Stimulated activated naive B cell treated with anti-CD40 and anti-IgM and Interleukin-4, amounts not matched to agents 10 μg/mL and 1 μg/mL and 100 μg/mL, for 72 hours (primary cell): Measurements from ENCODE around the gene TMEM151A.

ENCODE experiments used
- ATAC-seq, 2 donors: fragments of 150-1000 bp; cut with Tn5 transposase; replicated peaks; 2 replicates each; pipeline ENCODE4 v1.10.0; 2021; ENCODE audit warnings: moderate library complexity in 1 of 2
- DNase-seq: peaks from one replicate; pipeline ENCODE4 v3.0.0; 2021
- H3K27ac Mint-ChIP-seq: one replicate; pipeline ENCODE4 v1.8.0; 2022; ENCODE audit warnings: mild to moderate bottlenecking, mixed read lengths
- H3K27me3 Mint-ChIP-seq, 2 donors: one replicate each; pipeline ENCODE4 v1.8.0; 2022; ENCODE audit warnings: mixed read lengths in 2 of 2
- H3K36me3 Mint-ChIP-seq, 2 donors: one replicate each; pipeline ENCODE4 v1.8.0; 2022; ENCODE audit warnings: mixed read lengths in 2 of 2, mild to moderate bottlenecking in 1 of 2
- H3K4me1 Mint-ChIP-seq, 2 donors: one replicate each; pipeline ENCODE4 v1.8.0; 2022; ENCODE audit warnings: mixed read lengths in 2 of 2, mild to moderate bottlenecking in 1 of 2
- H3K4me3 Mint-ChIP-seq, 2 donors: one replicate each; pipeline ENCODE4 v1.8.0; 2022; ENCODE audit warnings: mild to moderate bottlenecking in 2 of 2, mixed read lengths in 2 of 2, moderate library complexity in 1 of 2
- H3K9me3 Mint-ChIP-seq, 2 donors: one replicate each; pipeline ENCODE4 v1.8.0; 2022; ENCODE audit warnings: mixed read lengths in 2 of 2, mild to moderate bottlenecking in 1 of 2

TMEM151A gene

DNA sequence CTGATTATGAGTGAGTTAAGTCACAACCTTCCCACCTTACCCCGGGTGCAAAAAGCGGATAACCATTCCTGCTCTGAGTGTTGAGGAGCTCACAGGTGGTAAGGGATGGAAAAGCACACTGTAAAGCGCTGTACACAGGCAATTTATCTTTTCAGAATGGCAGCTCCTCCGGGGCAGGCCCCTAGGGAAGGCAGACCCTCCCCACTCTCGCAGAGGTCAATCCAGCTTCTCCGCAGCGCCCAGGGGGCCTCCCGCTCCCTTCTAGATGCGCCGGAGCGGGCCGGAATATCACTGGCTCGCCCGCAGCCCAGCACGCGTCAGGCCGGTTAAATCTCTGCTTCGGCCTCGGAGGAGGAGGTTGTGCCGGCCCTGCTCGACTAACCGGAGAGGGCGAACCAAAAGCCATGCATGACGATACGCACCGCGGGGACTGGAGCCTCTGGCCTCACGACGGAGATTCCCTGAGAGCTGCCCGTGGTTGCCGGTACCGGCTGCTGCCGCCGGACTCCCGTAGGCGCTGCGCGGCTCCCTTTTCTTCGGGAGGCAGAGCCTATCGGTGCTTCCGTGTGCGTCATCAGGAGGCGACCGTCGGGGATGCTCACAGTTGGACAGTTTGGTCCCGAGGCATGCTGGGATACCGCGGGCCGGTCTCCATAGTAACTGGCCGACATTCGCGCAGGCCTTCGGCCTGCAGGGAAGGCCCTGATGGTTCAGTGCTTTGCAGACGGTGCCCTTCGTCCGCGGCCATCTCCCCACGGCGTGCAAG lies 53.0 kb downstream of the TMEM151A start, which contains the start of gene BRMS1:
Gene BRMS1 (minus strand): TSS at position 555 of the 766 bp plus-strand sequence. CDS start 2,870 bp downstream, outside the sequence.
- H3K4me1 Mint-ChIP-seq = peaks cover 30 to 50% of the 10 kb centered on the region in 2 donors
- ATAC-seq = peak; percentile 82 to 85

DNA sequence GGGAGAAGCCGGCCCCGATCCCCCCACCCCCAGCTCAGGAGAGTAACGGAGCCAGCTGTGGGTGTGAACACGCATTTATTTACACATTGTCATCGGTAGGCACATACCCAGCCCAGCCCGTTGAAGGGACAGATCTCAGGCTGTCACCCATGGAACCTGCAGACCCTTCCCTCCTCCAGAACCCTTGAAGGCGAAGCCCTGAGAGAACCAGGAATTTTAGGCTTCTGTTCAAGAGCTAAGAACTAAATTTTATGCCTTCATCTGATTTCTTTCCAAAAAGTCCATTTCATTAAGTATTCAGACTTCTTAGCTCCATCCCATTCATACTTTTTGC lies 53.6 kb downstream of the TMEM151A start:
- ATAC-seq = peak; percentile 6 to 9
- Mint-ChIP-seq H3K27me3 (peaks cover 5 to 7% of the 10 kb centered on the region in 2 donors), H3K4me1 (peaks cover 30 to 50% of the 10 kb centered on the region in 2 donors)

More for the DNA sequence above, 53.0 kb downstream of the TMEM151A start, which contains the start of gene BRMS1:
- peaks cover 2 to 4% of the 10 kb centered on the region in 2 donors for H3K9me3 Mint-ChIP-seq
- peak within 1 kb of the TSS; percentile 94 to 97 for H3K4me3 Mint-ChIP-seq
- peaks cover 24 to 37% of the 10 kb centered on the region in 2 donors for H3K36me3 Mint-ChIP-seq
- DNase-seq = peak; percentile 89
- H3K27ac Mint-ChIP-seq = peak within 1 kb of the TSS; percentile 98
- peaks cover 5 to 7% of the 10 kb centered on the region in 2 donors for H3K27me3 Mint-ChIP-seq

More for the DNA sequence above, 53.6 kb downstream of the TMEM151A start:
- Mint-ChIP-seq H3K9me3 (peaks cover 2 to 4% of the 10 kb centered on the region in 2 donors), H3K4me3 (peak overlapping the region; percentile 94 to 97), H3K36me3 (peaks cover 19 to 34% of the 10 kb centered on the region in 2 donors), H3K27ac (peak overlapping the region; percentile 98)
- no peak for DNase-seq
